Measurements from ENCODE around the gene TNFRSF13B. TPM values are rescaled to one million over a fixed set of nuclear protein-coding genes. Genes with fewer than 3 reads are reported as not detected.
"Not testable (repeated sequence)": the region's sequence is repeated elsewhere in the genome, so short reads cannot be mapped to it uniquely, and the experiment has no call there.

The TNFRSF13B gene
- total RNA-seq, 1 donor from 2014 or later: not detected

- no peak for DNase-seq
Observed at GRCh38 chr17:16986391-16986790, 14.5 kb upstream of the TNFRSF13B start.

GRCh38 chr17:16981928-16982327, 10.0 kb upstream of the TNFRSF13B start:
- no peak for DNase-seq

GRCh38 chr17:16980813-16981731, 9.2 kb upstream of the TNFRSF13B start:
- no peak for DNase-seq

GRCh38 chr17:16980061-16980460, 8.1 kb upstream of the TNFRSF13B start:
- DNase-seq: no peak

- not testable (repeated sequence) for DNase-seq
Observed at GRCh38 chr17:16979237-16979823, 7.4 kb upstream of the TNFRSF13B start.

- no peak for DNase-seq
Observed at GRCh38 chr17:16977932-16978331, 6.0 kb upstream of the TNFRSF13B start.

- DNase-seq: no peak
Observed at GRCh38 chr17:16976725-16977550, 5.0 kb upstream of the TNFRSF13B start.

- DNase-seq: no peak
Observed at GRCh38 chr17:16975744-16976625, 4.1 kb upstream of the TNFRSF13B start.

GRCh38 chr17:16975277-16975651, 3.3 kb upstream of the TNFRSF13B start:
- no peak for DNase-seq

GRCh38 chr17:16974569-16975276, 2.8 kb upstream of the TNFRSF13B start:
- no peak for DNase-seq

GRCh38 chr17:16973760-16974540, 2.0 kb upstream of the TNFRSF13B start:
- DNase-seq: no peak

GRCh38 chr17:16973043-16973442, 1.1 kb upstream of the TNFRSF13B start:
- DNase-seq: not testable (repeated sequence)

GRCh38 chr17:16972346-16972745, 428 bp upstream of the TNFRSF13B start:
- DNase-seq: no peak

- no peak for DNase-seq
Observed at GRCh38 chr17:16969931-16970906, 1.7 kb downstream of the TNFRSF13B start.

GRCh38 chr17:16968786-16969185, 3.1 kb downstream of the TNFRSF13B start:
- DNase-seq: no peak

GRCh38 chr17:16962804-16963203, 9.1 kb downstream of the TNFRSF13B start:
- no peak for DNase-seq

GRCh38 chr17:16961792-16962191, 10.1 kb downstream of the TNFRSF13B start:
- no peak for DNase-seq

GRCh38 chr17:16961022-16961421, 10.9 kb downstream of the TNFRSF13B start:
- not testable (repeated sequence) for DNase-seq

GRCh38 chr17:16955011-16955410, 16.9 kb downstream of the TNFRSF13B start:
- not testable (repeated sequence) for DNase-seq

Measured in skin of body (tissue), 2 donors.